Spleen (tissue), 7 donors: ENCODE measurements around the gene PI4K2B.
"Not testable (repeated sequence)": the region's sequence is repeated elsewhere in the genome, so short reads cannot be mapped to it uniquely, and the experiment has no call there.

Experiments
- CTCF ChIP-seq, 11 experiments: fragments of 200-600 bp in 7 of 11; fragments of 450-650 bp in 4 of 11; sonication (generic) in 4 of 11; IDR thresholded peaks in 8 of 11; conservative IDR thresholded peaks in 3 of 11; 1 replicate in 7 of 11; 2 replicates in 4 of 11; pipeline versions ENCODE4 v1.4.0 to v1.8.0; 2016 to 2021; ENCODE audit warnings: antibody characterized with exemption in 11 of 11, inconsistent platforms in 4 of 11, mild to moderate bottlenecking in 1 of 11
- POLR2A ChIP-seq, 3 donors: fragments of 450-650 bp; IDR thresholded peaks; one replicate each; pipeline ENCODE4 v1.5.1; 2017; ENCODE audit warnings: antibody characterized with exemption in 3 of 3, mild to moderate bottlenecking in 1 of 3
- POLR2AphosphoS5 ChIP-seq, 3 donors: sonication (generic); formaldehyde crosslinking; IDR thresholded peaks; one replicate each; pipeline ENCODE4 v1.5.1; 2017; ENCODE audit warnings: antibody characterized with exemption in 3 of 3
- donor health status: DM: no; HTN: no; CAD: no; lungs with moderate emphysema.
- donor health status: DM: no; HTN: no; CAD: no.
- donor health status: DM: no; HTN: no; CAD: no.

GRCh38 chr4:25249494-25249893, 15.7 kb downstream of the PI4K2B start:
- not testable (repeated sequence) for TF ChIP-seq CTCF (IDR thresholded peaks at IDR 0.05 in 8 of 11, conservative IDR thresholded peaks at IDR 0.05 in 3 of 11); POLR2A (IDR thresholded peaks at IDR 0.05); POLR2AphosphoS5 (IDR thresholded peaks at IDR 0.05)
